ENCODE data around the gene SLC32A1. TPM values are rescaled to one million over a fixed set of nuclear protein-coding genes. Genes with fewer than 3 reads are reported as not detected.

The SLC32A1 gene
- total RNA-seq, 1 donor from 2014 or later = not detected

DNA sequence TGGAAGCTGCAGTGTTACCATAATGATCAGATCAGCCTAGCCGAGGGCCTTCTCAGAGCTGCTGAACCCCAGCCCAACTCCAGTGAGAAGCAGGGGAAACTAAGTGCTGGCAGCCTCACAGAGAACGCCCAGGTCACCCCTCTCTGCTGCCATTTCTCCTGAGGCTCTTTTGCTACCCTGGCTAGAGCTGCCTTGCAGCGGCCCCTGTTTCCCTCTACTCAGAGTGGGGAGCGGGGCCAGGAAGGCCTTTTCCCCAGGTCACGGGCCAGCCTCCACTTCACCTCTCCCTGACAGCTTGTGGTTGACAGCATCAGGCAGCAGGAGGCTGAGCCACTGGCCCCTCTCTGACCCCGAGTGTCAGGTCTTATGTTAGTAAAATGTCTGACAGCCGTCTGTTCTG, 46.7 kb downstream of the SLC32A1 start:
- Mint-ChIP-seq H3K36me3 (ENCODE audit: insufficient read depth) (peaks cover 40% of the 10 kb centered on the region), H3K4me1 (ENCODE audit: low read depth) (no peaks in the 10 kb centered on the region), H3K27ac (no peak overlapping the region), H3K27me3 (no peaks in the 10 kb centered on the region), H3K9me3 (ENCODE audit: low read depth) (peaks cover 15% of the 10 kb centered on the region), H3K4me3 (ENCODE audit: low read depth) (no peak overlapping the region)
- DNase-seq (ENCODE audit: low spot score, unreplicated experiment) = no peak
- TF ChIP-seq, protein P1, sequence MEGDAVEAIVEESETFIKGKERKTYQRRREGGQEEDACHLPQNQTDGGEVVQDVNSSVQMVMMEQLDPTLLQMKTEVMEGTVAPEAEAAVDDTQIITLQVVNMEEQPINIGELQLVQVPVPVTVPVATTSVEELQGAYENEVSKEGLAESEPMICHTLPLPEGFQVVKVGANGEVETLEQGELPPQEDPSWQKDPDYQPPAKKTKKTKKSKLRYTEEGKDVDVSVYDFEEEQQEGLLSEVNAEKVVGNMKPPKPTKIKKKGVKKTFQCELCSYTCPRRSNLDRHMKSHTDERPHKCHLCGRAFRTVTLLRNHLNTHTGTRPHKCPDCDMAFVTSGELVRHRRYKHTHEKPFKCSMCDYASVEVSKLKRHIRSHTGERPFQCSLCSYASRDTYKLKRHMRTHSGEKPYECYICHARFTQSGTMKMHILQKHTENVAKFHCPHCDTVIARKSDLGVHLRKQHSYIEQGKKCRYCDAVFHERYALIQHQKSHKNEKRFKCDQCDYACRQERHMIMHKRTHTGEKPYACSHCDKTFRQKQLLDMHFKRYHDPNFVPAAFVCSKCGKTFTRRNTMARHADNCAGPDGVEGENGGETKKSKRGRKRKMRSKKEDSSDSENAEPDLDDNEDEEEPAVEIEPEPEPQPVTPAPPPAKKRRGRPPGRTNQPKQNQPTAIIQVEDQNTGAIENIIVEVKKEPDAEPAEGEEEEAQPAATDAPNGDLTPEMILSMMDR (IDR thresholded peaks at IDR 0.05; ENCODE audit: unreplicated experiment) = no peak

DNA sequence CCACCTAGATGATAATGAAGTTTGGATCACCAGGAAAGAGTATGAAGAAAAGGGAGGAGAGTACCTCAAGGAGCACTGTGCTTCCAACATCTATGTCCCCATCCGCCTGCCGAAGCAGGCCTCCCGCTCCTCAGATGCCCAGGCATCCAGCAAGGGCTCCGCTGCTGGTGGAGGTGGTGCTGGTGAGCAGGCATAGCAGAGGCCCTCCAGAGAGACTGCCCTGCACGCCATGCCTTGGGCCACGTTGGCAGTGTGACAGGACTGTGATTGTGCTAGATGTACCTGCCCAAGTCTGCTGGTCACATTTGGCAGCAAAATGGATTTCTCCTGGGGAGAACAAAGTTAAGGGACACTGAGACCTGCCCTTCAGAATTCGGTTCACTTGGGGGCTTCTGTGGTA, 47.3 kb downstream of the SLC32A1 start:
- H3K27ac Mint-ChIP-seq = no peak overlapping the region
- peaks cover 41% of the 10 kb centered on the region for H3K36me3 Mint-ChIP-seq (ENCODE audit: insufficient read depth)

GRCh38 chr20:38774167-38774566, 49.9 kb downstream of the SLC32A1 start:
- Mint-ChIP-seq H3K4me3 (ENCODE audit: low read depth) (no peak overlapping the region), H3K4me1 (ENCODE audit: low read depth) (no peaks in the 10 kb centered on the region), H3K27me3 (no peaks in the 10 kb centered on the region), H3K36me3 (ENCODE audit: insufficient read depth) (peaks cover 38% of the 10 kb centered on the region), H3K27ac (no peak overlapping the region), H3K9me3 (ENCODE audit: low read depth) (peaks cover 15% of the 10 kb centered on the region)
- DNase-seq (ENCODE audit: low spot score, unreplicated experiment) = no peak
- TF ChIP-seq, protein P1 (IDR thresholded peaks at IDR 0.05; ENCODE audit: unreplicated experiment) = no peak

More for the DNA sequence above, 47.3 kb downstream of the SLC32A1 start:
- Mint-ChIP-seq H3K9me3 (ENCODE audit: low read depth) (peaks cover 15% of the 10 kb centered on the region), H3K27me3 (no peaks in the 10 kb centered on the region), H3K4me1 (ENCODE audit: low read depth) (no peaks in the 10 kb centered on the region), H3K4me3 (ENCODE audit: low read depth) (no peak overlapping the region)
- no peak for DNase-seq (ENCODE audit: low spot score, unreplicated experiment)
- TF ChIP-seq, protein P1 (IDR thresholded peaks at IDR 0.05; ENCODE audit: unreplicated experiment) = no peak

DNA sequence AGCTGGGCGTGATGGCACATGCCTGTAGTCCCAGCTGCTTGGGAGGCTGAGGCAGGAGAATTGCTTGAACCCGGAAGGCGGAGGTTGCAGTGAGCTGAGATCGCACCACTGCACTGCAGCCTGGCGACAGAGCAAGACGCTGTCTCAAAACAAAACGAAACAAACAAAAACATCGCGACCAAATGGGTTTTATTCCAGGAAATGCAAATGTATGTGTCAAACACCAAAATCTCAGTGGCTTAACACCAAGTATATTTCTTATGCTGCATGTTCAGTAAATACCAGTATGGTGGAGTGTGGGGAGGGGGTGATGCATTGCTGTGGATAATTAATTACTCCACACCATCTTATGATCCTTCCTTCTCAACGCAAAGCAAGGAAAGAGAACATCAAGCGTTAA, 52.1 kb downstream of the SLC32A1 start:
- peaks cover 31% of the 10 kb centered on the region for H3K36me3 Mint-ChIP-seq (ENCODE audit: insufficient read depth)
- no peak overlapping the region for H3K4me3 Mint-ChIP-seq (ENCODE audit: low read depth)
- no peak for DNase-seq (ENCODE audit: low spot score, unreplicated experiment)
- TF ChIP-seq, protein P1 (IDR thresholded peaks at IDR 0.05; ENCODE audit: unreplicated experiment) = no peak
- H3K27ac Mint-ChIP-seq = no peak overlapping the region
- H3K4me1 Mint-ChIP-seq (ENCODE audit: low read depth) = peaks cover 7% of the 10 kb centered on the region
- no peaks in the 10 kb centered on the region for H3K27me3 Mint-ChIP-seq
- H3K9me3 Mint-ChIP-seq (ENCODE audit: low read depth) = peaks cover 15% of the 10 kb centered on the region

Other genes starting within 250 kb of the SLC32A1 start
- not detected in 2 replicates for gene ADIG, start 143.3 kb upstream of the SLC32A1 start, total RNA-seq
- gene ARHGAP40, start 122.7 kb upstream of the SLC32A1 start, total RNA-seq = 0.13 TPM in 1 of 2 replicates, not detected in the other
- 9.8 and 10.3 TPM in 2 replicates for gene ACTR5, start 24.0 kb downstream of the SLC32A1 start, total RNA-seq
- gene PPP1R16B, start 81.2 kb downstream of the SLC32A1 start, total RNA-seq = not detected in 2 replicates
- gene FAM83D, start 201.9 kb downstream of the SLC32A1 start, total RNA-seq = 12.6 and 13.8 TPM in 2 replicates
- 14.4 and 14.5 TPM in 2 replicates for gene DHX35, start 237.9 kb downstream of the SLC32A1 start, total RNA-seq

Data from progenitor cell of endocrine pancreas (in vitro differentiated cells).